ENCODE measurements around the gene MAMDC2.
A peak's percentile ranks its signal among the peaks of the same experiment; 100 is the strongest.
"Not testable (repeated sequence)": the region's sequence is repeated elsewhere in the genome, so short reads cannot be mapped to it uniquely, and the experiment has no call there.

The MAMDC2 gene

DNA sequence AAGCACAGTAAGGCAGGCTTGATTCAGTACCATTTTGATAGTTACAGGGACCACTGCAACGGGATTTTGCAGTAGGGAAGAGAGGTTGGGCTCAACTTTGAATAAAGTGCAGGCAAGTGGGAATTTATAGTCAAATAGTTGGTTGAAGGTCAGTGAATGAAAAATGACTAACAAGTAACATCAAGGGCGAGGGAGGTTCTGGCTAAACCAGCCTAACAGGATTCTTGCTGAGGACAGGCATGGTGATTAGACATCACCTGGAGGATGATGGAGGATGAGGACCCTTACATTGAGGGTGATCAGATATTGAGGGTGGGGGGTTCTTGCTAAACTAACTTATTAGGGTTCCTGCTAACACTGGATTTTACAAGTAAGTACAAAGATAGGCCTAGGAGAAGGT is 149.1 kb downstream of the MAMDC2 start:
- CTCF ChIA-PET = no interaction called here
- H3K27ac ChIP-seq = no peak overlapping the region
- TF ChIP-seq CTCF (conservative IDR thresholded peaks at IDR 0.05; ENCODE audit: low read depth) = no peak
- DNase-seq (ENCODE audit: low spot score) = peak; percentile 24
- POLR2A ChIA-PET (ENCODE audit: low non-redundant PET) = no interaction called here

- ChIA-PET CTCF (interaction anchor here (0.7 kb wide), 1 partner anchor 398 kb away, joined by 3 read pairs; no protein-coding TSS in a partner anchor), POLR2A (ENCODE audit: low non-redundant PET) (no interaction called here)
- H3K27ac ChIP-seq = no peak overlapping the region
- TF ChIP-seq CTCF (conservative IDR thresholded peaks at IDR 0.05; ENCODE audit: low read depth) = no peak
- DNase-seq (ENCODE audit: low spot score) = no peak
These were observed 151.8 kb downstream of the MAMDC2 start for GRCh38 chr9:70195456-70195855.

- no peak overlapping the region for H3K27ac ChIP-seq
- DNase-seq (ENCODE audit: low spot score) = no peak
- TF ChIP-seq CTCF (conservative IDR thresholded peaks at IDR 0.05; ENCODE audit: low read depth) = no peak
- ChIA-PET POLR2A (ENCODE audit: low non-redundant PET) (no interaction called here), CTCF (no interaction called here)
These were observed 153.8 kb downstream of the MAMDC2 start for GRCh38 chr9:70197216-70198044.

DNA sequence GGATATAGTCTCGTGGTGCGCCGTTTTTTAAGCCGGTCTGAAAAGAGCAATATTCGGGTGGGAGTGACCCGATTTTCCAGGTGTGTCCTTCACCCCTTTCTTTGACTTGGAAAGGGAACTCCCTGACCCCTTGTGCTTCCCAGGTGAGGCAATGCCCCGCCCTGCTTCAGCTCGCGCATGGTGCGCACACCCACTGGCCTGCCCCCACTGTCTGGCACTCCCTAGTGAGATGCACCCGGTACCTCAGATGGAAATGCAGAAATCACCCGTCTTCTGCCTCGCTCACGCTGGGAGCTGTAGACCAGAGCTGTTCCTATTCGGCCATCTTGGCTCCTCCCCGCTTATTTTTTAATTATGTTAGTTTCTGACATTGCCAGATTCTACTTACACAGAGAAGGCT is 161.1 kb downstream of the MAMDC2 start:
- CTCF ChIA-PET; DNase-seq (ENCODE audit: low spot score); POLR2A ChIA-PET (ENCODE audit: low non-redundant PET): not testable (repeated sequence)
- peak overlapping the region; percentile 65 for H3K27ac ChIP-seq

DNA sequence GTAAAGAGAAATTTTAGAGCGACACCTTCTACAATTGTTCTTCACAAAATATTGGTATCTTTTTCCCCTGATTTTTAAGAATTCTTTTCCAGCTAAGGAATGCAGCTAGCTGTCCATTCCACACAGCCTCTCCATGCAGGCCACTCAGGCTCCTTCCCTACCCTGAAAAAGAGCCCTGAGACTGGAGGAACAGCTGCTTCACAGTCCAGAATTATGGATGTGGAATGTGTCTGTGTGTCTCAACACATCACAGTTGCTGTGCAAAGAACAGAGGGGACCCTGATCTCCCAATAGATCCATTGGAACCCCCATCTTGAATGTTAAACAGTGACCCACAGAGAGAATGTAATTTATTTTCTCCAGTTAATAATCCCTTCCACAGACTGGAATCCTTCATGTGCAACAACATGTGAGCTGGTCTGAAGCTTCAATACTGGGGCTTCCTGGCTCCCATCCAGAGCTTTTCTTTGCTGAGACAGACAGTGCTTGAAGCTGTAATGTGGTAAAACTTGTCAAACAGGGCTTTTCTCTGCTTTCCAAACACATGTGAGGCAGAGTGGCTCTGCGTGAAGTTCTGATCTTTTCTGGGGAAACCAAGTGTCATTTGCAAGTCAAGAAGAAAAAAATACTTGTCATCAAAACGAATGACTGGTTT is 161.8 kb downstream of the MAMDC2 start:
- ChIA-PET POLR2A (ENCODE audit: low non-redundant PET) (no interaction called here), CTCF (interaction anchor here (0.6 to 0.9 kb wide), 3 partner anchors 95 to 433 kb away, joined by 3 to 5 read pairs (median 4); no protein-coding TSS in a partner anchor)
- no peak overlapping the region for H3K27ac ChIP-seq
- DNase-seq (ENCODE audit: low spot score) = peak; percentile 37
- TF ChIP-seq CTCF (conservative IDR thresholded peaks at IDR 0.05; ENCODE audit: low read depth) = no peak

- no peak for TF ChIP-seq CTCF (conservative IDR thresholded peaks at IDR 0.05; ENCODE audit: low read depth)
- ChIA-PET POLR2A (ENCODE audit: low non-redundant PET) (no interaction called here), CTCF (no interaction called here)
- no peak overlapping the region for H3K27ac ChIP-seq
- no peak for DNase-seq (ENCODE audit: low spot score)
These were observed 173.4 kb downstream of the MAMDC2 start for GRCh38 chr9:70217029-70217428.

DNA sequence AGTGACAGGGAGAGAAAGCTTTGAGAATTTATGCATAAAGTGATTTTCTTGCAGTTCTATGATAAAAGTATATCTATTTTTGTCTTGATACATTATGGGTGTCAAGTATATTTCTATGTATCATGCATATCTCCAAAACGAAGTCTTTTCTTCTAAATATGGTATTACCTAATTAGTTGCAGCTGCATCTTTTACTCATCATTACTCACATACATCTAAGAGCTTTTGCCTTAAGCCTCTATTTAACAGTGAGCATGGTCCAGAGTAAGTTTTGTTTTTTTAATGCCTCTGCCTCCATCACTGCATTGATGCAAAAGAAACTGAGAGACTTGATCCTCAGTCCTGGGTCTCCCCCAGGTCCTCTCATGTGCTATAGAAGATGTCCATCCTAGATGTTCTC is 175.1 kb downstream of the MAMDC2 start:
- H3K27ac ChIP-seq = no peak overlapping the region
- ChIA-PET CTCF (interaction anchor here (1.5 kb wide), 1 partner anchor 105 kb away, joined by 7 read pairs; no protein-coding TSS in a partner anchor), POLR2A (ENCODE audit: low non-redundant PET) (no interaction called here)
- TF ChIP-seq CTCF (conservative IDR thresholded peaks at IDR 0.05; ENCODE audit: low read depth) = no peak
- no peak for DNase-seq (ENCODE audit: low spot score)
